GM18909 (cell line): Measurements from ENCODE around the gene MMP15.
"Not testable (repeated sequence)": the region's sequence is repeated elsewhere in the genome, so short reads cannot be mapped to it uniquely, and the experiment has no call there.

Experiments used
- ATAC-seq: cut with Tn5 transposase; IDR thresholded peaks from one replicate; pipeline ENCODE4 v1.9.1; 2021; ENCODE audit warnings: mild to moderate bottlenecking; ENCODE audit not compliant: unreplicated experiment, poor library complexity

Gene MMP15

DNA sequence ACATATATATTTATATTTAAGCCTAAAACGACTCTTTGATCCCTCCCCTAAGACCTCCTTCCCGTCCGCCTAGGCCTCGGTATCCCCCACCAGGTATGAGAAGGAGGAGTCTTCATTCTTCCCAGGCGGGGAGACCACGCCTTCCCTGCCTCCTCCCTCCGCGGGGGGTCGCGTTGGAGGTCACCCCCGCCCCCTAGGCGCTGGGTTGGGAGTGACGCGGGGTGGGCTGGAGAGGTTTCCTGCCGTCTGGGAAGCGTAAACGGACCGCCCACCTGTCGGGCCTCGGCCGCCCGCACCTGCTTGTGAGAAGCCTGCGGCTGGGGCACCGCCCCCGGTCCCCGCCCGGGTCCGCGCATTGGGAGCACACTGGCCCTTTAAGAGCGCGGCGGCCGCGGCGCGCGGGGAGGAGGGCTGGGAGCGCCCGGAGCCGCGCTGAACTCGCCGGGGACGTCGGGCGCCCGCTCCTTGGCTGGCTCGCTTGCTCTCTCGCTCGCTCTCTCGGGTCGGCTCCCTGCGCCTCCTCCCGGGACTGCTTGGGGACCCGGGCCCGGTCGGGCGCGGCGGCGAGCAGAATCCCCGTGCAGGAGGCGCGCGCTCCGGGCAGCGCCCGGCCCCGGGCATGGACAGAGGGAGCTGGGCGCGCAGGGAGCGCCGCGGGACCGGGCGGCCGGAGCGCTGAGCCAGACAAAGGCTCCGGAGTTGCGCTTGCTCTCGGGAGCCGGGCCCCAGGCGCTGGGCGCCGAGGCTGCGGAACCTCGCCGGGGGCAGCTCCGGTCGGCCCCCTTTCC lies at the start of gene MMP15:
MMP15 (plus strand) TSS at position 404 of the 788 bp plus-strand sequence. CDS start 597 bp downstream, outside the sequence.
- peak; percentile 63 for ATAC-seq

DNA sequence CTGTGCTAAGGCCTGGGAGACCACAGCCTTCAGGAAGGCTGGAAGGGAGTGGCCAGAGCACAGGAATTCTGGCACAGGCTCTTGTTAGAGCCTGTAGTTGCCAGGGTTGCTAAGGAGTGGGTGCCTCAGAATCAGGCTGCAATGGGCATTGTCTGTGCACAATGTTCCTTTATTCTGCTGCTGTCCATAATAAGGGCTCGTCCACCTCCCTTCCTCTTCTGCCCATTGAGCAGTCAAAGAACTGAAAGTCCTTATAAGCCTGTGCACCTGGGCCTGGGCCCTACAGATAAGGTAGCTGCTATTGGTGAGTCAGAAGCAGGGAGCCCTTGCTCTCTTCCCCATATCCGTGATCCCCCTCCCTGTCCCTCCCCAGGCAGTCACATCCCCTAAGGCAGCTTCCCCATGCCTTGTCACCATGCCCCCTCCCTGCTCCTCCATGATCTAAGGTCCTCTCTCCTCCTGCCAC lies 49.2 kb upstream of the MMP15 start:
- no peak for ATAC-seq

DNA sequence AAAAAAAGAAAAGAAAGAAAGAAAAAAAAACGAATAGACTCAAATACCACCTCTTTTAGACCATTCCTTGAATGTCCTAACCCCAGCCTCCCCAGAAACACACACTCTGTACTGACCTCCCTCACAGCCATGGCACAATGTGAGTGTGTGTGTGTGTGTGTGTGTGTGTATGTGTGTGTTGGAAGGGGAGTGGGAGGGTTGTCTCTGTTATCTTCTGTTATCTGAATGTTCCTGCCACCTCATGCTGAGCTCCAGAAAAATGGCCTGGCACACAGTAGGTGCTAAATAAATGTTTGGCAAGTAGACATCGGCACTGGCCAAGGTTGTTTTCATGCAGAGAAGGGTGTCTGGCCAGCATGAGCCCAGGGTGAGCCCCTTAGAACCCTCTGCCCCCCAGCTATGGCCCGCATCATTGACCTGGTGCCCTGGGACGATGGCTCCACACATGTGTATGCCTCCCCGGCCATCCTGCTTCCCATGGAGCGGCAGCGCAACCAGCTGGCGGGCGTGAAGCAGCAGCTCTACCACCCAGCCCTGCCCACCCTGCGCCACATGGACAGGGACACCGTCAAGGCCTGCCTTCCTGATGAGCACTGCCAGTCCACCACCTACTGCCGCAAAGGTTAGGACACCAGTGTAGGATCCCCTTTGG lies 48.0 kb upstream of the MMP15 start:
- ATAC-seq = no peak

DNA sequence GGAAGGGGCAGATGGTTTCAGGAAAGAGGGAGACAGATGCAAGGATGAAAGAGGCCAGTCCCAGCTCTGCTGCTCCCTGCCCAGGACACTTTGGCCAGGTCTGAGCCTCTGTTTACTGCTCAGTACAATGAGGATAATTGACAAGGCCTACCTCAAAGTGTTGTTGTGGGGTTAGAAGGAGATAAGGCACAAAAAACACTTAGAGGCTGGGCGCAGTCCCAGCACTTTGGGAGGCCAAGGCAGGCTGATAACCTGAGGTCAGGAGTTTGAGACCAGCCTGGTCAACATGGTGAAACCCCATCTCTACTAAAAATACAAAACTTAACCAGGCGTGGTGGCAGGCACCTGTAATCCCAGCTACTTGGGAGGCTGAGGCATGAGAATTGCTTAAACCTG lies 47.5 kb upstream of the MMP15 start:
- ATAC-seq = not testable (repeated sequence)

DNA sequence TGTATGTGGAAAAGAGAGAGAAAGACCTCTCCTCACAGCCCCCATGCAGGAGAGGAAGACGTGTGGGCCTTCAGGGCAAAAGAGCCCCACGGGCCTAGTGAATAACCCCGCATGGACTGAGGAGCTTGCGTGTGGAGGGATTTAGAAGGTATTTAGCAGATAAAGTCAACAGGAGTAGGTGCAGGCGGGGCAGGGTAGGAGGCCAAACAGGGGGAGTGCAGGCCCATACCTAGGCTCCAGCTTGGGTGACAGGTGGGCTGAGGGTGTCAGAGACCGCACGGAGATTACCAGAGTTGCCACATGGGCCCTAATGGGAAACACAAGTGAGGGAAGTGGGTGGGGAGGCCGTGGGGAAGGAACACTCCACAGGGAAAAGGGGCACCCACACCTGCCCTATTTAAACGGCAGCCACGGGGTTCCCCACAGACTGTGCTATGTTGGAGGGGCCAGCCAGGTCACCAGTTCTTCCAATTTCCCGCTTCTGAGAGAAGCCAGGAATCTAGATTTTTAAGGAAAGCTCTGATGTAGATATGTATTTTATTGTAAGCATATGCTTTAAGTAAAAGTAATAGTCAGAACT lies 46.5 kb upstream of the MMP15 start:
- no peak for ATAC-seq

DNA sequence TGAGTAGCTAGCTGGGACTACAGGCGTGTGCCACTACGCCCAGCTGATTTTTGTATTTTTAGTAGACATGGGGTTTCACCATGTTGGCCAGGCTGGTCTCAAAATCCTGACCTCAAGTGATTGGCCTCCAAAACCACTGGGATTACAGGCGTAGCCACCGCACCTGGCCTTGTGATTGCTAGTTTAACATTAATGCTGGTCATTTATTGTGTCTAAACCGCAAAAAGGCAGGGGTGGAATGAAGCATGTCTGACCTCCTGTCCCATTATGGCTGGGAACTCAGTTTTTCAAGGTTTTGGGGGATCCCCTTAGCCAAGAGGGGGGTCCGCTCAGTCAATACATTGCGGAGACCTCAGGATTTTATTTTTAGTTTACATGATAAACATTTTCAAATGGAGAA lies 43.9 kb upstream of the MMP15 start:
- ATAC-seq = no peak

DNA sequence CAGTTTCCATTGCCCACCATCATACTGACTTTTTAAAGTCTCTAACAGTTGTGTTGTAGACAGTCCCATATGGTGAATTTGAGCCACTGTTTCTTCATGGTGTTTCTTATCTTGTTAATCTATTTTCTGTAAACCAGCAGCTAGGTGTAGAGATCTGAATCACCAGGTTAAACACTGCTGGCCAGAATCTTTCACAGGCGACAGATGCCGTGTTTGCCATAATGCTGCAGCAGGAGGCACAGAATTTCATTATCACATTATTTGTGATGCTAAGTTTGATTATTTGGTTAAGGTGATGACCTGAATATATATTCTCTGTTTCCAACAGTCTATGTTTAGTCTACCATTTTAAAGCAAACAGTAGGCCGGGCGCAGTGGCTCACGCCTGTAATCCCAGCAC lies 43.2 kb upstream of the MMP15 start:
- ATAC-seq = no peak

DNA sequence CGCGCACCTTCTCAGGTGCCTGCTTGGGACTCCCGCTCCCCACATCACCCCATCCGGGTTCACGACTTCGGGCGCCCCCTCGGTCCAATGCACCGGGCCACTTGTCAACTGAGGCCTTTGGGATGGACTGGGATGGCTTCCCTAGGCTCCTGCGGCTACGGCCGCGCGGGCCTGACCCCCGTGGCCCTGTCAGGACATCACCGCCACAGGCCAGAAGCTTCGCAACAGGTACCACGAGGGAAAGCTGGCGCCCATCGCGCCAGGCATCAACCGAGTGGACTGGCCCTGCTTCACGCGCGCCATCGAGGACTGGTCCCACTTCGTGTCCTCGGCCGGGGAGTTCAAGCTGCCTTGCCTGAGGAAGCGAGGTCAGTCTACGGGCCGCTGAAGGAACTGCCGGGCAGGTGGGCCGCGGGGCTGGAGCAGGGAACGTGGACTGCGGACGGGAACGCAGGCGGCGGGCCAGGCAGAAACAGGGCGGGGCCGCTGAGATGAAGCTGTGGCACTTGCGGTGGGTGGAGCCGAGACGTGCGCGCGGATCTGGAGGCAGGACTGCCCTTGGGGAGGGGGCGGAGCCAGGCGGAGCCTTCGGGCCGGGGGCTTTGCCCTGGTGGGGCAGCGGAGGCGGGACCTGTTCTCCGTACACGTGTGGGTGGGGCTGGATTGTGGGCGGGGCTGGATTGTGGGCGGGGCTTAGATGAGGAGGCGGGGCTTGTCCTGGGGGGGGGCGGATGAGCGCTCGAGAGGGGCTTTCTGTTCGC lies 40.9 kb upstream of the MMP15 start:
- ATAC-seq = peak; percentile 83

DNA sequence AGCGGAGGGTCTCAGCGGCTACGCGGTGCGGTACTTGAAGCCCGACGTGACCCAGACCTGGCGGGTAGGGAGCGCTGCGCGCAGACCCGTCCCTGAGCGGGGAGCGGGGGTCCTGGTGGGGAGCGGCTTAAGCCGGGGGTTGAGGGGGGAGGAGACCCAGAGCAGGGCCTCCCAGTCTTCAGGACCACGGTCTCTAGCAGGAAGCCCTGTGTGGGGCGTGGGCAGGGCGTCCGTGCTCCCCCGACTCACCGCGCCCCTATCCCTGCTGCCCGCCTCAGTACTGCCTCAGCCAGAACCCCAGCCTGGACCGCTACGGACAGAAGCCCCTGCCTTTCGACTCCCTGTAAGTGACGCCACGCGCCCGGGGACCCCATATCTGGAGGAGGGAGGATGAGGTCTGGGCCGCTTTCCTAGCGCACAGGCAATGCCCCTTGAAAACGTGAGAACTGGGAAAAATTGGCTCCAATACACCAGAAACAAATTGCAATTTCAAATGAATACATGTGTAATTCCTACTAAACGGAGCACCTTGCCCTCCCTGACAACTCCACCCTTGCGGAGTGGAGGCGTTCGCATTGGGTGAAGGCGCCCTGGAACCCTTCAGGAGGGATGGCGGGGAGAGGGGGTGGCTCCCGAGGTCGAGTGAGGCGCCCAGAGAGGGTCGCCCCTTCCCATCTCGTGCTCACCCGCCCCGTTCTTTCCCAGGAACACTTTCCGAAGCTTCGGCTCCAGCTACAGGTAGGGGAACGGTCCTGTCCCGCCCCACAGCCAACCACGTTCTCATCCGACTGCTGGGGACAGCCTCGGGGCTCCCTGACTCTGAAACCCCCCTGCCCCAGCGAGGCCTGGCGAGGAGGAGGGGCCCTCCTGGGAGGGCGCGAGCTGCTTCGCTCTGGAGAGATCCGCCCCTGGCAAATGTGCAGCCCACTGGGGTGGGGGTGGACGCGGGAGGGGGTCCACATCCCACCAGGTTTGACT lies 40.1 kb upstream of the MMP15 start:
- ATAC-seq = peak; percentile 19

DNA sequence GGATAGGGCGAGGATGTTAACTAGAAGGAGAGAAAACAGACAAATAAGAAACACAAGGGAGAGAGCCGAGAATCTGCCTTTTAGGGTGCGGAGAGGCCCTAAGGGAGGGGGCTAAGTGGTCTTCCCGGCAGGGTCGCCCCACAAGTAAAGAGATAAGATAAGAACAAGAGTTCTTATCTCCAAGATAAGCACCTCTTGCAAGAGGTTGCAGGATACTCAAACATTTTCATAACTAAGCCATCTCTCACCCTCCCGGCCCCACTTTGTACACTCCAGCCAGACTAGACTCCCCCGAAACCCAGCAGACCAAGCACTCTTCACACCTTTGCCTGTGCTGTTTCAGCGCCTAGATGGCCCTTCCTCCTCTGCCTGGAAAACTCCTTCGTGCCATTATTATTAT lies 39.4 kb upstream of the MMP15 start:
- no peak for ATAC-seq

DNA sequence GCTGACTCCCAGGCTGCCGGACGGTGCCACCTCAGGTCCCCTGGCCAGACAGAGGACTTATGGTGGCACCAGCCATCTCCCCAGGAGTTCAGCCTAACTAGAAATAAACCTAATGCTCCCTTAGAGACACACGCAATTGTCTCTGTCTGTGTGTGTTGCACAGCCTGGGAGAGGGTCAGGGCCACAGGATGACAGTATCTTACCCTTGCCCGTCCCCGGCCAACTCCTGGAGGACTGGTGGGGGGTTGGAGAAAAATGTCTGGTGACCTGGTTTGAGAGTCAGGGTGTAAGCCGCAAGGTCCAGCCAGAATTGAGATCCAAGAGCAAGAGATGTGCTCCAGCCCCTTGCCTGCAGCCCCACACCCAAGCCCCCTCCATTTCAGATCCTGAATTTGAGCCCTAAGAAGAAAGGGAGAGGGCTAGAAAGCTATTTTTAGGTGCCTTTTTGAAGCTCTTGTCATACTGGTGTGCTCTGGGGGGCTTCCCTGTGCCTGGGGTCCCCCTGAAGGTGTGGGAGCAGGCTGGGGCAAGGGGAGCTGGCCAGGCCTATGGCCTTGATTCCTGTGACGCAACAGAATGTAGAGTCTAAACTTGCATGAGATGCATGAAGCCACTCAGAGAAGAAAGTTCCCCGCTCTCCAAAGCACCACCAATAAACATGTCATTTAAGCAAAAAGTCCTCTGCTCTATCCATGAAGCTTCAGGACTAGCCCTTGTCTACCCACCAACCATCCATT lies 37.9 kb upstream of the MMP15 start:
- no peak for ATAC-seq

DNA sequence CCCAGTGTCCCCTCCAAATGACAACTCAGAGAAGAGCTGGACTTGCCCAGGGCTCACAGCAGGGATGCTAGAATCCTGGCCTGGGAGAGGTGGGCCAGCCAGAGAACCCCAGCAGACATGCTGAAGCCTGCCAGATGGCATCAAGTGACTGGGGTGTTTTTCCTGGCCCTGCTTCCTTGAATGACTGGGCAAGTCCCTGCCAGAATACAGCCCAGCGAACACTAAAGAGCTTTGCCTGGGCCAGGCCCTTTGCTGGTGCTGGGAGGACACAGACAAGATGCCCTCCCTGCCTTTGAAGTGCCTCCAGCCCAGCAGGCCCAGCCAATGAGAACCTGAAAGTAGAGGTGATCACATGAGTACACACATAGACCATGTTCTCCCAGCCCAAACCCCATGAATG lies 36.6 kb upstream of the MMP15 start:
- no peak for ATAC-seq

DNA sequence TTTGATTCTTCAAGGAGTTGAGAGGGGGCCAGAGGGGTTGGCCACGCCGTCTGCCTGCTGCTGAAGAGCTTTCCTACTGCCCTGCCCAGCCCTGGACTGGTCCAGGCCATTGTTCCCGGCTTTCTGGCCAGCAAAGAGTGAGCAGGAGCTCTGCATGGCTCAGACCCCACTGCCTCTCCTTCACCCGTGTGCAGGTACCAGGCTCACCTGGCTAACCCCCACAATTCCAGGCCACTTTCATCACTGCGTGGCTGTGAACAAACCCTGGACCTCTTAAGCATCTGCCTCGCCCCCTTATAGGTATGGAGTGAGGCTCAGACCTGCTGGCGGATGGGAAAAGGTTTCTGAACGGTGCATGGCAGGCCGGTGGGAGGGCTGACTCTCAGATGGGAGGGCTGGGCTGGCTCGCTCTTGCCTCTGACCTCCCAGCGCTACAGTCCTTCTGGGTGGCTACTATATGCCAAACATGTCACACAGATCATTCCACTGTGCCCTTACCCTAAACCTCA lies 33.9 kb upstream of the MMP15 start:
- no peak for ATAC-seq

DNA sequence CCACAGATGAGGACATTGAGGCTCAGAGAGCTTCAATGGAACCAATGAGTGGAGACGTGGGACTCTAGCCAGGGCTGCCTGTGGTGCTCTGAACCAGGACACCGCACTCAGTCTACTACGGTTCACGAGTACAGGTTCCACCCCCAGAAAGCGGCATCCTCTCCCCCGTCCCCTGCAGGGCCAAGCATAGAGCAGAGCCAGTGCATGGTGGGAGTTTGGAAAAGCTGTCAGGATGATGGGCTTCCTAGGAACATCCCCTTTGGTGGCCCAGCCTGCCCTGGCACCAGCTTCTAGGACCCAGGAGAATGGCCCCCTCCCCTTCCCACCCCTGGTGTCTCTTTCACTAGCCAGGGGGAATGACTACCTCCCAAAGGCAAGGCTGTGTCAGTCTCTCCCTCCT lies 33.5 kb upstream of the MMP15 start:
- no peak for ATAC-seq

DNA sequence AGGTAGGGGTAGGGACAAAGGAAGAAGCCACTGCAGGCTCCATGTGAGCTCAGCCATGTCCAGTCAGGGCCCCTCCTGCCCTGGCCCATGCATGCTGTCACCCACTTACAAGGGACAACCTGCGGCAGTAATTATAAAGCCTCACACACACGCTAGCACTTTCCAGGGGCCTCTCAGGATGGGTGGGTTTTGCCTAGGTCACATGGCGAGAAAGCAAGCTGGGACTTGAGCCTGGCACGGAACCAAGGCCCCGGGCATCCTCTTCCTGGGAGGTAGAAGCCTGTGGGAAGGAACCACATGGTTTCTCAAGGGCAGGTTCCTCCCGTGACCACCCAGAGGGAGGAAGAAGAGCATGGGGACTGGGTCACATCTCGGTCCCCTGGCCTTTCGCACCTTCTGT lies 32.1 kb upstream of the MMP15 start:
- ATAC-seq = no peak

DNA sequence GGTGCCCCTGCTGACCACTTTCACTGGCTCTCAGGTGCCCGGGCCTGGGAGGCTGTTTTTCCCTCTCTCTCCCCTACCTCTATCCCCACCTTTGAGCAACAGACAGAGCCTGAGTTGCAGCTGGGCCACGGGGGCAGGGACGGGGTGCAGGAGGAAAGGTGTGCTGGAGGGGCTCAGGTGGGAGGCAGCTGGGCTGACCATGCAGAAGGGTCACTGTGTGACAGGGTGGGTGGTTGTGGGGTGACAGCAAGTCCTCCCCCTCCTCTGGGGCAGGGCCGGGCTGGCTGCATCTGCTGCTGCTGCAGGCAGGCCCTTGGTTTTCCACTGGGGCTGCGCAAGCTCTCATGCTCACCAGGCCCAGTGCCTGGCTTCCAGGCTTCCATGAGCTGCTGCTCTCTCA lies 31.7 kb upstream of the MMP15 start:
- no peak for ATAC-seq

DNA sequence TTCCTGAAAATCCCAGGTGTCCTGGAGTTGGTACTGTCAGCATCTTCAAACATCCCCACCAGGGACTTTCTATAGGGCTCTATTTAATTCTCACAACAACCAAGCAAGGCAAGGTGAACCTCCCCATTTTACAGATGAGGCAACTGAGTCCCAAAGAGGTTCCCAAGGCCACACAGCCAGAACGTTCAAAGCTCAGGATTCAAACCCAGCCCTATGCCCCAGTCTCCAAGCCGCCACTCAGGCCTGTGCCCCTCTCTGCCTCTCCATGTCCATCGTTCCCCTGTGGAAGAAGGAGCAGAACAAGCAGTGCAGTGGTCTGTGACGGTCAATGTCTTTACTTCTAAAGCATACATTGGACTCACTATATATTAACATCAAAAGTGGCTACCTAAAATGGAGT lies 31.2 kb upstream of the MMP15 start:
- no peak for ATAC-seq

DNA sequence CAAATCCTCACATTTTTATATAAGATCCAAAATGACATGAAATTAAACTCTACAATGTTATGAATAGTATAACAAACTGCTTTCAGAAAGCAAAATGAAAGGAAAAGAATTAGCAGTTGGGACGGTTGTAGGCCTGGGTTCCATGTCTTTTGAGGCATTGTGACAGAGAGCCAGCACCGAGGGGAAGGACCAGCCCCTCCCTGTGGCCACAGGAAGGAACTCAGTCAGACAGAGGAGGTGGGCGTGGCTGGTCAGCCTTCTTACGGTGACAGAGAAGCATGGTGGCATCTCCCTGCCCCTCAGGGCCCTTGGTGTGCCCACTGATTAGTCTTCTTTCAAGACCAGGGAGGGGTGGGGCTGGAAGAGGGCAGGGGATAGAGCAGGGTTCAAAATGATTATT lies 30.8 kb upstream of the MMP15 start:
- ATAC-seq = peak; percentile 62
